Epithelial cell of proximal tubule (primary cell): ENCODE data around the gene NTN1. TPM values are rescaled to one million over a fixed set of nuclear protein-coding genes. Genes with fewer than 3 reads are reported as not detected.

Source experiments
- DNase-seq: peaks from one replicate; pipeline ENCODE4 v3.0.0-alpha.2; 2011; ENCODE audit warnings: low read depth
- H3K4me3 ChIP-seq: 2 replicates; pipeline ENCODE4 v1.5.1; 2011; ENCODE audit warnings: low read depth, mild to moderate bottlenecking, low read length
- CTCF ChIP-seq: conservative IDR thresholded peaks from 2 replicates; pipeline ENCODE4 v1.5.1; 2012; ENCODE audit warnings: low read depth, mild to moderate bottlenecking, low read length
- total RNA-seq: library from RNA; depleted of rRNA; stranded (reverse); fragments of >200 nt; gene quantifications from 2 replicates; pipeline ENCODE4 v1.2.3, GENCODE V29; 2015

NTN1 gene
- total RNA-seq, 1 donor from 2014 or later, result 1.3 TPM

- no peak for TF ChIP-seq CTCF
- DNase-seq, result no peak
- H3K4me3 ChIP-seq, result no peak overlapping the region
These were observed 248.2 kb downstream of the NTN1 start for GRCh38 chr17:9269350-9270035.

GRCh38 chr17:9270921-9271320 is 249.6 kb downstream of the NTN1 start:
- no peak for DNase-seq
- no peak for TF ChIP-seq CTCF
- H3K4me3 ChIP-seq, result no peak overlapping the region

GRCh38 chr17:9271989-9272388 is 250.7 kb downstream of the NTN1 start:
- H3K4me3 ChIP-seq, result no peak overlapping the region
- DNase-seq, result no peak
- no peak for TF ChIP-seq CTCF

- H3K4me3 ChIP-seq, result no peak overlapping the region
- TF ChIP-seq CTCF, result no peak
- no peak for DNase-seq
These were observed 251.3 kb downstream of the NTN1 start for GRCh38 chr17:9272501-9273200.

- no peak overlapping the region for H3K4me3 ChIP-seq
- DNase-seq, result no peak
- no peak for TF ChIP-seq CTCF
These were observed 252.4 kb downstream of the NTN1 start for GRCh38 chr17:9273428-9274391.

- no peak for TF ChIP-seq CTCF
- DNase-seq, result no peak
- no peak overlapping the region for H3K4me3 ChIP-seq
These were observed 253.7 kb downstream of the NTN1 start for GRCh38 chr17:9274973-9275372.
